GOT3 (cell line): Measurements from ENCODE around the gene NIPA2.

ENCODE experiments used
- DNase-seq: peaks from one replicate; lab custom pipeline; 2025; ENCODE audit warnings: mixed read lengths; lab: John Stamatoyannopoulos, UW

Gene NIPA2

GRCh38 chr15:22902981-22903380 is 64.5 kb downstream of the NIPA2 start:
- DNase-seq, result no peak

GRCh38 chr15:22903427-22903826 is 65.0 kb downstream of the NIPA2 start:
- no peak for DNase-seq

GRCh38 chr15:22903961-22904534 is 65.6 kb downstream of the NIPA2 start:
- no peak for DNase-seq

GRCh38 chr15:22904736-22905135 is 66.3 kb downstream of the NIPA2 start:
- DNase-seq, result no peak

- no peak for DNase-seq
These were observed 68.9 kb downstream of the NIPA2 start for GRCh38 chr15:22907161-22907950.

- no peak for DNase-seq
These were observed 70.4 kb downstream of the NIPA2 start for GRCh38 chr15:22908830-22909229.

GRCh38 chr15:22911306-22911705 is 72.8 kb downstream of the NIPA2 start:
- DNase-seq, result no peak

GRCh38 chr15:22912256-22912655 is 73.8 kb downstream of the NIPA2 start:
- no peak for DNase-seq

GRCh38 chr15:22913646-22914380 is 75.3 kb downstream of the NIPA2 start:
- DNase-seq, result no peak

GRCh38 chr15:22915866-22916515 is 77.5 kb downstream of the NIPA2 start:
- DNase-seq, result no peak

GRCh38 chr15:22916606-22917350 is 78.3 kb downstream of the NIPA2 start:
- DNase-seq, result no peak

GRCh38 chr15:22917556-22917955 is 79.1 kb downstream of the NIPA2 start:
- no peak for DNase-seq
